Ammon's horn (tissue), 1 donor: ENCODE data around the gene HDAC10.

Experiments
- DNase-seq: peaks from one replicate; pipeline ENCODE4 v3.0.0-alpha.2; 2016; ENCODE audit warnings: low spot score

The HDAC10 gene

GRCh38 chr22:50256258-50256862 is 5.3 kb upstream of the HDAC10 start:
- no peak for DNase-seq

GRCh38 chr22:50255607-50256006 is 4.5 kb upstream of the HDAC10 start:
- DNase-seq = no peak

GRCh38 chr22:50255099-50255498 is 4.0 kb upstream of the HDAC10 start:
- no peak for DNase-seq

- DNase-seq = no peak
Observed at GRCh38 chr22:50253941-50254340, 2.9 kb upstream of the HDAC10 start.

DNA sequence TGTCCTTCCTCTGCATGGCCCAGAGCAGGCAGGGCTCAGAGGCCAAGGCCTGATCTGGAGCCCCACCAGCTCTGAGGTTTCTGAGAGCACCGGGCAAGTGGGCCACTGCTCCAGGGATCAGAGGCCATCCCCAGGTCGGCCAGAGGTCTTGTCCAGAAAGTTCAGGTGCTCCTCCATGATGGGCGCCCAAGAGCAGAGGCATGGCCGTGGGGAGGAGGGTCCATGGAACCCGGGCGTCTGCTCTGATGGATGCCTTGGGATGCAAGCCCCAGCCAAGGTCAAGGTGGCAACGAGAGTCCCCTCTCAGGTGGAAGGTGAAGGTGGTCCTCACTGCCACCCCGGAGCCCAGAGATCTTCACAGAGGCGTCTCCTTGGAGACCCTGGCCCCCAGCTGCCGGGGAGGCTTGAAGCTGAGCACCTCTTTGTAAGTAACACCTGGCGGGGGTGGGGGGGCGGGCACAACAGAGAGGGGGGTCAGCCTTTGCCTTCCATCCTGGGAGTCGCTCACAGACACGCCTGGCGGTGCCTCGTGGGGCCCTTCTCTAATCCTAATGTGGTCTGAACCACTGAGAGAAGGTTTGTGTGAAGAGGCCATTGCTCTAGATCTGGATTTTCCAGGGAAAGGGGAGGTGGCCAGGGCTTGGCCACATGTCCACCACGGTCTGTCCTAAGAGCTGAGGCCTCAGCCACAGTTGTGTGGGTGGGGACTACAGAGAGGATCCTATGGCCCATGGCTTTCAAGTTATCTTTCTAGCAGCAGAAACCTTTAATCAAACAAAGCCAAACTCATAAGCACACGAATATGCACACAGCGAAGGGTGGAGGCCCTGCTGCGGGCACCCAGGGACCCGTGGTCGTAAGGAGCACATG is 2.2 kb upstream of the HDAC10 start:
- no peak for DNase-seq

- peak; percentile 55 for DNase-seq
Observed at GRCh38 chr22:50252082-50253045, 1.3 kb upstream of the HDAC10 start.

- no peak for DNase-seq
Observed at GRCh38 chr22:50251477-50252081, 514 bp upstream of the HDAC10 start.

GRCh38 chr22:50250249-50250554 is 863 bp downstream of the HDAC10 start:
- no peak for DNase-seq

DNA sequence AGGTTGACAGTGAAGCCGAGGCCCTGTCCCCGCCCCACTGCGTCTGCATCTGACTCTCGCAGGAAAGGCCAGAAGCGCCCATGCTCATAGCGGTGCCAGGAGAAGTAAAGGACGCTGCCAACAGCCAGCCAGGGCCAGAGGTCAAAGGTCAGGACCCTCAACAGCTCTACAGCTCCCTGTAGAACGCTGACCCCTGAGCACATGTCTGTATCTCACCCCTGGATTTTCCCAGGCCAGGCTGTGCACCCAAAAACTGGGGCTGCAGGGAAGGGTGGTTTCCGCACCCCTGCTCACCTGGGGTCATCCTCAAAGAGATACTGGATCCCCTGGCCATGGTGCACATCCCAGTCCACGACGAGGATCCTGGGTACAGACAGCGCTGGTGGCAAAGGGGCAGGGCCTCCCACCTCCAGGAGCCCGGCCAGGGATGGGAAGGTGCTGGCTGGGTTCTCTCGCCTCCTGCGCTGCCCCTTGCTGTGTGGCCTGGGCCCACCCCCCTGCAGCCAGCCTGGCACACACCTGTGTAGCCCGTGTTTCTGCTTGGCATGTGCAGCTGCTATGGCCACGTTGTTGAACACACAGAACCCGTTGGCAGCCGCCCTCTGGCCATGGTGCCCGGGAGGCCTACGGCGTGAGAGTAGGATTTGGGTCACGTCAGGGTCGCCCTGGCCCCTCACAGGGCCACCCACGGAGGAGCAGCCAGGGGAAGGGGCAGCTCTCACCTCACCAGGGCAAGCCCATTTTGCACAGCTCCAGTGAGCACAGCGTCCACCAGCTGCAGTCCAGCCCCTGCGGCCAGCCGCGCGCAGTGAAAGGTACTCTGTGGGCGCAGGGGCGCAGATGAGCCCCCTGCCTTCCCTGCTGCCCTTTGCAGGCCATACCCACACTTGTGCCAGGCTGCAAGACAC is 1.5 kb downstream of the HDAC10 start:
- DNase-seq = no peak

GRCh38 chr22:50248196-50249081 is 2.6 kb downstream of the HDAC10 start:
- no peak for DNase-seq

DNA sequence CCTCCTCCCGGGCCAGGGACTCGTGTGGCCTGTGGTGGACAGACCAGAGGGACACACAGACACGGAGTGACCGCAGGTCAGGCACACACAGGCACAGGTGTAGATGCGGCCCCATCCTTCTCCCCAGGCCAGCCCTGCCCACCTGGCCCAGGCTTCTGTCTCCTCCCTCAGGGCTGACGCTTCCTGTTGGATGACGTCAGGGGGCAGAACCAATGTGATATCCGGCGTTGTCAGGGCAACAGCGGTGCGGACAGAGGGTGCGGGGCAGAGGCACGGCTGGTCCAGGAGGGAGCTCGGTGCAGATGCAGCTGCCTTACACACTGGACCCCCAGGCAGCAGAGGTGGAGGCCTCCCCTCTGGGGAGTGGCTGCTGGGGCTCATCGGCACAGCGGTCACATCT is 3.3 kb downstream of the HDAC10 start:
- DNase-seq = no peak

GRCh38 chr22:50246242-50247175 is 4.6 kb downstream of the HDAC10 start:
- no peak for DNase-seq

DNA sequence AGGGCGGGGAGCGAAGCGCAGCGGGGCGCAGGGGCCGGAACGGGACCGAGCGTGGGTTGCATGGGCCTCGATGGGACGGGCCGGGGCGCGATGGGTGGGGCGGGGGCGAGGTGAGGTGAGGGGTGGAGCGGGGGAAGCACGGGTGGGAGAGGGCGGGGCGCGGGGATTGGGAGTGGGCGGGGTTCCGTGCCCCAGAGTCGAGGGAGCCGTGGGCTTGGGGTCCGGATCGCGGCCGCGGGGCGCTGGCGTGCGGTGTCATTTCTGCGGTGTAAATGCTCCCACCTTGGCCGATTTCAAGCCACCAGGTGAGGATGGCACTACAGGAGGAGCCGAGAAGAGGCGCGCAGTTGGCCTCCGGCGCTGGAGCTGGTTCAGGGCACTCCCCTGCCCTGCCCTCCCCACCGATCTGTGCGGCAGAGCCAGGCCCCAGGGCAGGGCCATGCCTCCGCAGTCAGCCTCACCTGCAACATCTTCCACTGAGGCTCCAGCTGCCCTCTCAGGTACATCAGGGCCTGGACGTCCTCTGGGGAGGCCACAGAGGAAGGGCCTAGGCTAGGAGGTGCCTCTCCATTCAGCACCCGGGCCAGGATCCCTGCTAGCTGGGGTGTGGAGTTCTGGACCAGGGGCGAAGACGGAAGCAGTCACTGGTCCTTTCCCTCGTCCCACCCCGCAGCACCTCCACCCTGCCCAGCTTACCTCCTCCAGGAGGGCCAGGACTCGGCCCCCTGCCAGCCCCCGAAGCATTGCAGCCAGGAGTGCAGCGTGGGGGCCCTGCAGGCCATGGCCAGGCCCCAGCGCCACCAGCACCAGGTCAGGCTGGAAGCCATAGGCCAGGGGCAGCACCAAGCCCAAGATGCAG is 5.6 kb downstream of the HDAC10 start:
- DNase-seq = no peak

- DNase-seq = peak; percentile 96
Observed at GRCh38 chr22:50244420-50245213, 6.4 kb downstream of the HDAC10 start, which contains the start of gene TUBGCP6. Gene TUBGCP6, minus strand, starts transcription at chr22:50245023. Its CDS starts 564 bp downstream, at chr22:50244459.

GRCh38 chr22:50243685-50244419 is 7.2 kb downstream of the HDAC10 start:
- DNase-seq = no peak

GRCh38 chr22:50242406-50242949 is 8.6 kb downstream of the HDAC10 start:
- DNase-seq = no peak
